ENCODE results near the gene ACTG1.

DNA sequence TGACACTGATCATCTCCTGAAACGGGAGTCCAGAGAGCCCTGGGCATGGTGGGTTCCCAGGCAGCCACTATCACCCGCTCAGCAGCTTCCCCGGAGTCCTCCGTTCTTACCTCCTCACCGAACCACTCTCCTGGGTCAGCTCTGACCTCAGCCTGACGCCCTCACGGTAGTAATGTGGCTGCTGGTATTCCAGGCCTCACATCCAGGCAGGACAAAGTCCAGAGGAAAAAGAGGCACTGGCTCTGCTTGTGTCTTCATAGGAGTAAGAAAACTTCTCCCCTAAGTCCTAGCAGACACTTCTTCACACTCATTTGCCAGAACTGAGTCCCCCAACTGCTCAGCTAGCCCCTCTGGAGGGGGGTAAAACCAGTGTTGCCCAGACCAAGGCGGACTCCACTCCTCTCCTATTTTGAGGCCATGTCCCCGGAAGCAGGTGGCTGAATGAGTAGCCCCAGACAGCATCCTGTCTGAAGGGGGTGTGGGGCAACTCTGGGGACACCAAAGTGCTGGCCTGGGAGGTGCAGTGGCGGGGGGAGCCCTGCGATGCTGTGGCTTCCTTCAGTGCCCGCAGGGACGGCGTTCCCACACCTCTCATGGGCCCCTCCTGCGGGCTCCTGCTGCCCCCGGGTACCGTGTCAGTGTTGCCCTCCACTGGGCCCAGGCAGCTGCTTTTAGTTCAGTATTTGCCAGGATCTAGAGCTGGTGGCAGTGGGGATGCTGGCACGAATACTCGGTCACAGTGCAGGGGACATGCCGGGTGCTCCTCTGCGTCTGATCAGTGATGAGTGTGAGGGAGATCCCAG is 20.9 kb upstream of the ACTG1 start:
- TF ChIP-seq POLR2A (IDR thresholded peaks at IDR 0.05), result no peak
- no peak for TF ChIP-seq POLR2AphosphoS5 (IDR thresholded peaks at IDR 0.05)
- no peak for TF ChIP-seq CTCF (IDR thresholded peaks at IDR 0.05)
